HG03571 (cell line): ENCODE measurements around the gene CCSER2.
"Not testable (repeated sequence)": the region's sequence is repeated elsewhere in the genome, so short reads cannot be mapped to it uniquely, and the experiment has no call there.

Source experiments
- ATAC-seq: cut with Tn5 transposase; IDR thresholded peaks from one replicate; pipeline ENCODE4 v1.9.1; 2021; ENCODE audit not compliant: unreplicated experiment

Gene CCSER2

GRCh38 chr10:84432891-84433290, 104.5 kb downstream of the CCSER2 start:
- ATAC-seq, result no peak

GRCh38 chr10:84440781-84441180, 112.4 kb downstream of the CCSER2 start:
- ATAC-seq, result no peak

GRCh38 chr10:84447701-84448400, 119.5 kb downstream of the CCSER2 start:
- ATAC-seq, result no peak

GRCh38 chr10:84449351-84449750, 121.0 kb downstream of the CCSER2 start:
- ATAC-seq, result not testable (repeated sequence)

GRCh38 chr10:84452003-84452402, 123.6 kb downstream of the CCSER2 start:
- ATAC-seq, result no peak

GRCh38 chr10:84453303-84453702, 124.9 kb downstream of the CCSER2 start:
- ATAC-seq, result no peak

- no peak for ATAC-seq
Measured at GRCh38 chr10:84456126-84456525, 127.7 kb downstream of the CCSER2 start.

- no peak for ATAC-seq
Measured at GRCh38 chr10:84460520-84460919, 132.1 kb downstream of the CCSER2 start.

GRCh38 chr10:84469470-84469869, 141.1 kb downstream of the CCSER2 start:
- no peak for ATAC-seq

- no peak for ATAC-seq
Measured at GRCh38 chr10:84473136-84473535, 144.7 kb downstream of the CCSER2 start.

- no peak for ATAC-seq
Measured at GRCh38 chr10:84477398-84478128, 149.2 kb downstream of the CCSER2 start.

GRCh38 chr10:84478151-84478550, 149.8 kb downstream of the CCSER2 start:
- no peak for ATAC-seq

- no peak for ATAC-seq
Measured at GRCh38 chr10:84478679-84479078, 150.3 kb downstream of the CCSER2 start.

- no peak for ATAC-seq
Measured at GRCh38 chr10:84484541-84484940, 156.2 kb downstream of the CCSER2 start.

- ATAC-seq, result no peak
Measured at GRCh38 chr10:84493361-84493760, 165.0 kb downstream of the CCSER2 start.

- ATAC-seq, result no peak
Measured at GRCh38 chr10:84493951-84494848, 165.8 kb downstream of the CCSER2 start.

- ATAC-seq, result no peak
Measured at GRCh38 chr10:84494849-84495180, 166.4 kb downstream of the CCSER2 start.

- no peak for ATAC-seq
Measured at GRCh38 chr10:84497978-84498377, 169.6 kb downstream of the CCSER2 start.

GRCh38 chr10:84499039-84499438, 170.7 kb downstream of the CCSER2 start:
- not testable (repeated sequence) for ATAC-seq

GRCh38 chr10:84499846-84500245, 171.5 kb downstream of the CCSER2 start:
- ATAC-seq, result no peak

GRCh38 chr10:84510121-84510520, 181.7 kb downstream of the CCSER2 start:
- ATAC-seq, result no peak

- ATAC-seq, result no peak
Measured at GRCh38 chr10:84511106-84511505, 182.7 kb downstream of the CCSER2 start.
